ENCODE results near the gene LRRK1.

Gene LRRK1

DNA sequence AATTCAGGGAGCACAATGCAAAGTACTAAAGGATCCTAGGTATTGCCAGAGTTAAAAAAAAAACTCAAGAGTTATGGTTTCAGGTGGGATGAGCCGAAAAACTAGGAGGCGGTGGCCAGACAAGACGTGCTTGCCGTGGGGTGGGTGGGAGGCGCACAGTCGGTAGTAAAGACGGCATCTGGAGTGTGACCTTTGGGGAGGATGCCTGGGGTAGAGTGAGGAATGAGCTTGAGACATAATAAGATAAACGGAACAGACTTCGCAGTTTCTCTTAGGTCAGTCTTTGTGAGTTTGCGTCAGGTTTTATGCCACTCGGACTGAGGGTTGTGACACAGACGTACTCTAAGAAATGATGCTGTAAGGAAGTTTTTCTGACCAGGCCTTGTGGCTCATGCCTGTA lies 139.6 kb downstream of the LRRK1 start:
- no peak for DNase-seq (ENCODE audit: low spot score)

DNA sequence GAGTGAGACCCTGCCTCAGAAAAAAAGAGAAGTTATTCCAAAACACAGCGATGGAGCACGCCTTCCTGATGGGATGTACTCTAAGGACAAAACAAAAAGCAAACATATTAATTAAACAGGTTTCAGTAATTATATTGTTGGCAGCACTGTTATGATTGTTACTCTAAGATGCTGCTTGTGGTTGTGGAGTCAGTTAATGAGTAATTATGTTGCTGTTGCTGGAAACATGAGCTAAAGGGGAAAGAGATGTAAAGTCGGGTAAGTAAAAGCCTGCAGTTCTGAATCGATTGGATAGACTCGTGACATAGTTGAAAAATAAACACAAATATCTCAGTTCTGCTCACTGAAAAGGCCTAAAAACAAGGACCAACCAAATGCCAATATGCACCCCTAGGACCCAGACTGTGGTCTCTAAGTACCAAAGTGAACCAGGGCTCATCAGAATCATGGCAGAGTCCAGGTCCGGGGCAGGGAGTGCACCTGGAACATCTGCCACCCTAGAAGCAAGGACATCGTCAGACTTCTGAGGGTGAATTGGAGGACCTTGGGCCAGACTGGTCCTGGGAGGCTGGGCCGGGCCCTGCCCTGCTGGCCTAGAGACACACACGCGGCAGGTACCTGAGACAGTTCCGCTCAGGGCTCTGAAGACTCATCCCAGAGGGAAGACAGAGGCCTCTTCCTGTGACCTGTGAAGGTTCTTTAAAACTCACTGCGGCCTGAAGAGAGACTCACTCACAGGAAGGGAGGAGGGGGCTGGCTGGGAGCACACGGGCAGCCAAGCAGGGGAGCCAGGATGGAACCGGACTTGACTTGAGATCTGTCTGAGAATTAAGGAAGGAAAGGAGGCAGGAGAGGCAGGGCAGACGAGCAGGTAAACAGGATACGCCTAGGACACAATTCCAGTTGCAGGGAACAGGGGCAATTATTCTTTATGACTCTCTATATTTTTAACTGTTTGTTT lies 140.5 kb downstream of the LRRK1 start:
- no peak for DNase-seq (ENCODE audit: low spot score)

DNA sequence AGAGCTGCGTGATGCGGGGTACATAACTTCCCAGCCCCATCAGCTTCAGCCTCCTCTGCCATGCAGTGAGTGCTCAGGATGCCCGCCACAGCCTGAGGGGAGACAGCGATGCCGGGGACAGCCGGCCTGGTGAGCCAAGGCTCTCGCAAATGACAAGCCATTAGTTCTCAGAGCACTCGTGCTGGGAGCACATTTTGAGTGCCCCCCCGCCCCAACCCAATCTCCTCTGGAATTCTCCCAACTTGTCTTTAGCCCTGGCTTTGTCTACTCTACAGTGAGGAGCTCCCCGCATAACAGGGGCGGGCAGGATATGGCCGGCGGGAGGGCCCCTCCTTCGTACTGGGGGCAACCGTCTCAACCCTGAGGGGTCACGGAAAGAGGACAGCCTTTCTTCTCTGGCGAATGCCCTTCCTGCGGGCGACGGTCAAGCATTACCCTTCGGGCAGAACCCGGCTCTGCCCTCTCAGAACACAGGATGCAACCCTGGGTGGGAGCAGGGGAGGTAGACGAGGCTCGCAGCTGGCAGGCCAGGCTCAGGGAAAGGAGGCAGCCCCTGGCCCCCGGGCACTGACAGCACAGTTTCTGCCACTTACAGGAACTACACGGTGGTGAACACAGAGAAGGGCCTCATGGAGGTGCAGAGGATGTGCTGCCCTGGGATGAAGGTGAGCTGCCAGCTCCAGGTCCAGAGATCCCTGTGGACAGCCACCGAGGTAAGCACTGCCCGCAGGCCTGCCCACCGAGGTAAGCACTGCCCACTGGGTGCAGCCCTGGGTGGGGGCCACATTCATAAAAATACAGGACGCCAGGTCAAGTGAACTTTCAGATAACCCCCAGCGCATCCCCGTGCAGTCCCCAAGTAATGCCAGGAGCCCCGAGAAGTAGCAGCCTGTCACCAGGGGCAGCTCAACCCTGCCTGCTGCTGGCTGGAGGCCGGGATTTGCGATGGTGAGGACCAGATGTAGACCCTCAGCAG lies 141.7 kb downstream of the LRRK1 start:
- no peak for DNase-seq (ENCODE audit: low spot score)

DNA sequence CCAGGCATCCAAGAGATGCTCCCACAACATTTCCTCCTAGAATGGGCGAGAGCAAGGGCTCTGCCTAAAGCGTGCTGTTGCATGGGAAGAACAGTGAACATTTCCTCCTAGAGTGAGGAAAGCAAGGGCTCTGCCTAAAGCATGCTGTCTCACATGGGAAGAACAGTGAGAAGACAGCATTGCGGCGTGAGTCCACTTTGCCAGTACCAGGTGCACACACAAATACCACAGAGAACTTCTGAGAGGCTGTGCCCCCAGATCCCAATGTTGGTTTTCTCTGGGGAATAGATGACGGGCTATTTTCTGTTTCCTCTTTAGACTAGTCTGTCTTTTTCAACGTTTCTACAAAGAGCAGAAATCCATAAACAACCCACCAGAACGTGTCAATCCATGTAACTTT lies 142.9 kb downstream of the LRRK1 start:
- no peak for DNase-seq (ENCODE audit: low spot score)

DNA sequence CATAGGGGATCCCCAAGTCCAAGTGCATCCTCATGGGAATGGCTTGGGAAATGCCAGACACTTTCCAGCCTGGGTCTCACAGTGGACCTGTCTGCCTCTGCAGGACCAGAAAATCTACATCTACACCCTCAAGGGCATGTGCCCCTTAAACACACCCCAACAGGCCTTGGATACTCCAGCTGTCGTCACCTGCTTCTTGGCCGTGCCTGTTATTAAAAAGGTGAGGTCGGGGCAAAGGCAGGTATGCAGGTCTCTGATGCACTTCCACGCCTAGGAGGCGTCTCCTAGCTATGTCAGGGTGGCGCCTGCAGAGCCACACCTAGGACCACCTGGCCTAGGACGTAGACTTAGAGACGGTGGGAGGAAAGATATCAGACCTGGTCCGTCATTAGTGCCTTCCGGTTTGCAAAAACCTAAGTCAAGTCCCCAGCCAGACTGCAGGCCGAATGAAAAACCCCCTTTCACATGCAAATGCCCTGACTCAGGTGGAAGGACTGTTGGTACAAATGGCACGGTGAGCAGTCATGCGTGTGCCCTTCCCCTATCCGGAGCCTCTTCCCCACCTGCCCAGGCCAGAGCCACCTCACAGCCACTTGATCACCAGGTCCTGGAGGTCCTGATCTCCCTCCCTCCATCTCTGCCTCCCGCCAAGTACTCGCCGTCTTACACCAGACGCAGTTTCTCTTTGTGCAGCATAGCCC lies 143.5 kb downstream of the LRRK1 start:
- DNase-seq (ENCODE audit: low spot score), result no peak

DNA sequence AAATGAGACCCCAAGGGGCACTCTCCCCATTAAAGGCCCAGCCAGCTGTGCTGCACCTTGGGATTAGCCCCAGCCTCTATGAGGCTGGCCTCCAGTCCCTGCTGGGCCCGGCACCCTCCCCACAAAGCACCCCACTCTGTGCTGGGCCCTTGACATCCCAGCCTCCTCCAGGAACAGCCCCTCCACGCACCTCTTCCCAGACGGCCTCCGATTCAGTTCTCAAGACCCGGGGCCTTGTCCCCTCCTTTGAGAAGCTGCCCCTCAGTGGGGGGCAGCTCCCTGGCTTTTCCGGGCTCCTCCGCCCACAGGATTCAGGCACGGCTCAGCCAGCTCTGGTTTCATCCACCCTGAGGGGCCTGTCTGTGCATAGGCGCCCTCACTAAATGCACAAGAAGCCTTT lies 144.1 kb downstream of the LRRK1 start:
- DNase-seq (ENCODE audit: low spot score), result no peak

DNA sequence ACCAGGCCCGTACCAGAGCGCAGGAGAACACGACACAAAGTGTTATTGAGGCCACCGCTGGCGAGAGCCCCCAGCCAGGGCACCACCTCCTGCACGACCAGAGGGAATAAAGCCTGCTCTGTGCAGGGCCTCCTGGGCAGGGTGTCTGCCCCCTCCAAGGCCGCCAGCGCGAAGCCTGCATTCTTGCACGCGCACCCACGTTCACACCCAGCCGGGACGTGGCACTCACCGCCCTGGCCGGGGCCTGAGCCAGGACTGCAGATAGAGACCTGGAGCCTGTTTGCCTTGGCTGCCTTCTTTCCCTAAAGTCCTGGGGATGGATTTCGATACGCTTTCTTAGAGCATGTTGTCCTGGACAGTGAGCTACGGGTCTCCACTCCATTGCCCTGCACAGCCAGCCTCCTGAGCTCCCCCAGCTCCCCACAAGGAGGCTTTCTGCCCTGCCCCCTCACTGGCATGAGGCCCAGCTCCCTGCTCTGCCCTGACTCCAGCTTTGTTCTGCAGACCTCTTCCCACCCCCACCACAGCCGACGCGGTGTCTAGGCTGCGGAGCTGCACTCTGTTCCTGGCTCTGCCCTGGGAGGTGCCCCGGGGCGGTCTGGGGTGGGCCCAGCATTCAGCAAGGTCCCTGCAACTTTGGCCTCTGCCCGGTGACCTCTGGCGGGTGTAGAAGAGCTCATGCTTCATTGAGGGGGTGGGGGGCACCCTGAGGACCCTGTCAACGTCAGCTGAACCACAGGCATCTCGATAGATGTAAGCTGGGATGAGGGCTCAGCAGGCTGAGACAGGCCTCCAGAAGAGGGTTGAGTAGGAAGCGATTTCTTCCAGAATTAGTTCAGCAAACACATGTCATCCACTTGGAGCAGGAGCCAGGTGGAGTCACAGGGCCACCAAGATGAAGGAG lies 145.0 kb downstream of the LRRK1 start:
- DNase-seq (ENCODE audit: low spot score), result no peak

DNA sequence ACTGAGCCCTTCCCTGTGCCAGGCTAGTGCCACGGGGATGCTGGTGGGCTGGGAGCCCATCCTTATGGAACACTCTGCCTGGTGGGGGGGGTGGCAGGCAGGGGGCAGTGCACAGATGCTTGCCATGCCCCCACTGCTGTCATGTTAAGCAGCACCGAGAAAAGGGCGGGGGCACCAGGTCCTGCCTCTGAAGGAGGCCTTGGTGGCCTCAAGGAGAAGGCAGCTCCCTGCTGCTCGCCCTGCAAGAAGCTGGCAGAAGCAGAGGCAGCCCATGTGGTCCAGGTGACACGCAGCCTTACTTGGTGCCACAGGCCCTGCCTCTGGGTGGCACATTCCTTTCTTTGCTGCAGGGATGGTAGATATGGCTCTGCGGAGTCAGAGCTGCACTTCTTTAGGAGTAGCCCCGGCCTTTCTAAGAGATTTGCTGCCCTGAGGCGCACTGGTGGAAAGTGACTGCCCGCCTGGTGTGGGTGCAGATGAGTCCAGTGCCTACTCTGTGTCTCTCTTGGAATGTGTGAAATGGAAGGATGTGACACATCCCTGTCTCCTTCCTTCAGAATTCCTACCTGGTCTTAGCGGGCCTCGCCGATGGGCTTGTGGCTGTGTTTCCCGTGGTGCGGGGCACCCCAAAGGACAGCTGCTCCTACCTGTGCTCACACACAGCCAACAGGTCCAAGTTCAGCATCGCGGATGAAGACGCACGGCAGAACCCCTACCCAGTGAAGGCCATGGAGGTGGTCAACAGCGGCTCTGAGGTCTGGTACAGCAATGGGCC lies 145.8 kb downstream of the LRRK1 start:
- no peak for DNase-seq (ENCODE audit: low spot score)

DNA sequence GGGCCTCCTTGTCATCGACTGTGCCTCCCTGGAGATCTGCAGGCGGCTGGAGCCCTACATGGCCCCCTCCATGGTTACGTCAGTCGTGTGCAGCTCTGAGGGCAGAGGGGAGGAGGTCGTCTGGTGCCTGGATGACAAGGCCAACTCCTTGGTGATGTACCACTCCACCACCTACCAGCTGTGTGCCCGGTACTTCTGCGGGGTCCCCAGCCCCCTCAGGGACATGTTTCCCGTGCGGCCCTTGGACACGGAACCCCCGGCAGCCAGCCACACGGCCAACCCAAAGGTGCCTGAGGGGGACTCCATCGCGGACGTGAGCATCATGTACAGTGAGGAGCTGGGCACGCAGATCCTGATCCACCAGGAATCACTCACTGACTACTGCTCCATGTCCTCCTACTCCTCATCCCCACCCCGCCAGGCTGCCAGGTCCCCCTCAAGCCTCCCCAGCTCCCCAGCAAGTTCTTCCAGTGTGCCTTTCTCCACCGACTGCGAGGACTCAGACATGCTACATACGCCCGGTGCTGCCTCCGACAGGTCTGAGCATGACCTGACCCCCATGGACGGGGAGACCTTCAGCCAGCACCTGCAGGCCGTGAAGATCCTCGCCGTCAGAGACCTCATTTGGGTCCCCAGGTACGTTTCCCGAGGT lies 146.5 kb downstream of the LRRK1 start:
- DNase-seq (ENCODE audit: low spot score), result no peak

DNA sequence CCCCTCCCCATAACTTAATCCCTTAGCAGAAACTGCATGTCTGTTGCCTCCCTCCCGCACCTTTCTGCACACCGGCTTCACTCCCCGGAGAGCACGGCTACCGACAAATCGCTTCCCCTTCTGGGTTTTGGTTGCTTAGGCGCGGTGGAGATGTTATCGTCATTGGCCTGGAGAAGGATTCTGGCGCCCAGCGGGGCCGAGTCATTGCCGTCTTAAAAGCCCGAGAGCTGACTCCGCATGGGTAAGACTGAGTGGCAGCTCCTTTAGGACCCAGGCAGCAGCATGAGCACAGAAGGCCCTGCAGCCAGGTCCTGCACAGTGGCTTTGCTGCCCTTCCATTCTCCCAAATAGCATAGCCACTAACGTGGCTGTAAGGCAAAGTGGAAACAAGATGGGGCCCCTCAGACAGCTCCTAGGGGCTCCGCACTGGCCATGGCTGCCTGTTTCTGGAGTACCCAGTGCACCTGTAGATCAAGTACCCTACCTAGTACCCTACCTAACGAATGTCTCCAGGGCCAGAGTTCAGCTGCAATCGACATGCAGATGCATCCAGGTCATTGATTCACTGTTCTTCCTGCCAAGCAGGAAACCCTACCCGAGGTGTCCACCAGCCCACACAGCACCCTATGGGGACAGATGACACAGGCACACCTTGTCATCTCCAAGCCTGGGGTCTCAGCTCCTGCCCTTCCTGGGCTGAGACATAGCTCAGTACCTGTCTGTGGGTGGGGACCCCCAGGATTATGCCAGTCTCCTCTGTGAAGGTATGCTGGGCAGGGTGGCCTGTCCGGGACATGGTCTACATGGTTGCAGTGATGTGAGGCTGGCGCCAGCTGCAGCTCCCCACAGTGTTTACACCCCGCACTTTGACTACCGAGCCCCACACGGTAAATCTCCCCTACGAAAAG lies 147.6 kb downstream of the LRRK1 start:
- no peak for DNase-seq (ENCODE audit: low spot score)

DNA sequence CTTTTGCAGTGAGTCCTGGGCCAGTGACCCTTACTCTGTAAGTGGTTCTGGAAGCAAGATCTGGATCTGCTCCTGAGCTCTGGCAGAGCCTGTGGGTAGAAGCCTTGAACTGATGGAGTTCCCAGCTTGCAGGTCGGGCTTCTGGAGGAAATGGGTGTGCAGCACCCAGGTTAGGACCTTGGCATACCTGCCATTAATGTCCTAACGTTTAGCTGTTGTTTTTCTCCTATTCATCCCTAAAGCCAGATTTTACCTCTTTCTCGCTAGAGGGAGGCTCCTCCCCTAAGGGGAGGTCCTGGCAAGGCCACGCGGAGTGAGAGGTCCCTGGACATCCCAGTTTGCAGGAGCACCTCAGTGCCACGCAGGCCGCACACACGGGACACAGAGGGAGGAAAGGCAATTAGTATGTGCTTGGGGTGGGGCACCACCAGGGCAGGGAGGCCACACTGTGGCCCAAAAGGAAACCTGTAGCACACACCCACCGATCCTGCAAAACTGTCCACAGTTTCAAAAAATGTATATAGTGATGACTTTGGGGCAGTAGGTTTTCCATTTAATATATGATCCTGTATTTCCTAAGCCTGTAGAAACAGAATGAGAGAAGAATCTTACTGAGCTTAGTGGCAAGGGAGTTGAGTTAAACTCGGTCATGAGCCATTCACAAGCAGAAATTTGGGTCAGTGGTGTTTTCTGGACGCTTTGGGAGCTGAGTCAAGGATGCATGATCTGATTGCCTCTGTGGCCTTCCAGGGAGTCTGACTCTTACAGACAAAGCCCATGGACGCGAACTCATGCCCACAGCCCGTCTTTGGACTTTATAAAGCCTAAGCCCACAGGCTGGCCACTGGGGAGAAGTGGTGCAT lies 148.7 kb downstream of the LRRK1 start:
- DNase-seq (ENCODE audit: low spot score), result no peak

DNA sequence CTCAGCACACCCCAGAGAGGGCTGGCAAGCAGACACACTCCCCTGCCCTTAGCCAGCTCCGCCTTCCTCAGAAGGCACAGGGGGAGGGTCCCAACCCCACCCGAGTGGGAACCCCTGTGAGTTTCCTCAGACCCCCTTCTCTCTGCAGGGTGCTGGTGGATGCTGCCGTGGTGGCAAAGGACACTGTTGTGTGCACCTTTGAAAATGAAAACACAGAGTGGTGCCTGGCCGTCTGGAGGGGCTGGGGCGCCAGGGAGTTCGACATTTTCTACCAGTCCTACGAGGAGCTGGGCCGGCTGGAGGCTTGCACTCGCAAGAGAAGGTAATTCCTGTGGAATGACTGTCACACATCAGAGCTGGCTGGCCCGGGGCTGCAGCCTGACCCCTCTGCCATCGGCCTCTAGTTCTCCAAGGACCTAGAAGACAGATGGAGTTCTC lies 149.4 kb downstream of the LRRK1 start:
- no peak for DNase-seq (ENCODE audit: low spot score)

DNA sequence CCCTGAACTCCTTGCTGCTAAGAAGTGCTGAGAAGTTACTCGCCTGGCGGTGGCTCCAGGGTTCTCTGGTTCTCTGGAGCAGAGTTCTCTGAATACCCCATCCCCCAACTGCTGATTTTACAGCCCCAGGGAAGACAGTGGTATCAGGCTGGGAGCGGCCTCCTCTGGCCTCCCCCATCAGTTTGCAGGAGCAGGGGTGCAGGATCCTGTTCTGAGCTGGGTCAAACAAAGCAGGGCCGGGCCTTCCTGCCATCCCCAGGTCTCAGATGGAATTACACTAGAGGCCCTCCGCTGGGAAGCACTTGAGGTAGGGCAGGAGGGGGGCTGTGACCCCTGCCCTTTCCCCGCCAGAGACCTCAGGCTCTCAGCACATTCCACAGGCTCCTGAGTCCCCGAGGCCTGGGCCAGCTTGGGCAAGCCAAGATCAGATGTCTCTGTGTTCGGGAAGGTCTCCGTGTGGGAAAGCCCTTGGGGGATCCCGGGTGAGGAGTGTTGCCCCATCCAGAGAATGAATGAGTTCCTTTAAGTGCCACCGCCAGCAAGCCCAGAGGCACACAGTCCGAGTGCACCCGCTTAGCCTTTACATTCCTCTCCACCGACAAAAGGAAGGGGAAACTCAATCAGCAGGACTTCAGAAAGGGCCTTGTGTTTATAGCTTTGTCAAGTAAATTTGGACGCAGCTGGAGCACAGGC lies 149.9 kb downstream of the LRRK1 start:
- peak; percentile 13 for DNase-seq (ENCODE audit: low spot score)

DNA sequence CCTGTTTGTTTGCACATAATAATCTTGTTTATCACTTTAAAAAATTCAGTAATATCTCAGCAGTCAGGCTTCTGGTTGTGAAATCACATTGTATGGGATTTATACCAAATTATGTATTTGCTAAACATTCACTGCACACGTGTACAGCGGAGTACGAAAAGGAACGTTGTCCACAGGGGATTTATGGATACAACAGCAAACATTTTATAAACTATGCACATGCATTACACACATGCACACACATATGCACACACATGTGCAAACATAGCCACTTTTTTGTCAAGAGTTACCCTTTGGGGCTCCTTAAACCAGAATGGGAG lies 150.5 kb downstream of the LRRK1 start:
- DNase-seq (ENCODE audit: low spot score), result no peak

DNA sequence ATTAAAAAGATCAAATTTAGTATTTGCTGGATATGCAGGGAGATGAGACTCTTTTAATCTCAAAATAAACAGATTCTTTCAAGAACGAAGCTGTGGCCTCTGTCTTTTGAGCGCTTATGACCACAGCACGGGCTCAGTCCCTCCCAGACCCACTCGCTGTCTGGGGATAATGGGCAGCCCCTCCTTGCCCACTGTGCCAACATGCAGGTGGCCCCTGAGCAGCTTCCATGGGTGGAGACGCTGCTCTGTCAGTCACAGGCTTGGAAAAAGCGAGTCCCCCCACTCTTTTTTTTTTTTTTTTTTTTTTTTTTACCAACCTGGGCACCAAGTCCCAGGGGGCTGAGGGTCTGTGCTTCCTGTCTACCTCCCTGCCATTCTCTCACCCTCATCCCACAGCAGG lies 150.9 kb downstream of the LRRK1 start:
- DNase-seq (ENCODE audit: low spot score), result no peak

DNA sequence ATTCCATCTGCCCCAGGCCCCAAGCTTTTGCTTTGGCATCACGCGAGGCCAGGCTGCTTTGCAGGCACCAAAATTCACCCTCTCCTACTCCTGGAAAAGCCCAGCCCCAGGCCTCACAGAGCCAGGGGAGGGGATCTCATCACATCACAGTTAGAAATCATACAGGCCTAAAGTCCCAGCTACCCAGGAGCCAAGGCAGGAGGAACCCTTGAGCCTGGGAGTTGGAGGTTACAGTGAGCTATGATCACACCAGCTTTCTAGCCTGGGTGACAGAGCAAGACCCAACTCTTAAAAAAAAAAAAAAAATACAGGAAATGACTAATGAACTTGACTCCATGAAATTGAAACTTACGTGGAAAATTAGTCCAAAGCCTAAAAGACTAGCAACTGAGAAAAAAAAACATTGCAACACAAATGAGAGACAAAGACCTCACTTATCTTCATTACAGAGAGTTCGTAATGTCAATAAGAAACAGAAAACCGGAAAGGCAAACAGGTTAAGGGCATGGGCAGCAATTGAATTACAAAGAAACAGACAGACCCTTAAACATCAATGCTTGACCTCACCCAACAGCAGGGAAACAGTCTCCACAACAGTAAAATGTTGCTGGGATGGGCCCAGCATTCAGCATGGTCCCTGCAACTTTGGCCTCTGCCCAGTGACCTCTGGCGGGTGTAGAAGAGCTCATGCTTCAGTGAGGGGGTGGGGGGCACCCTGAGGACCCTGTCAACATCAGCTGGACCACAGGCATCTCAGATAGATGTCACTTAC lies 151.5 kb downstream of the LRRK1 start:
- DNase-seq (ENCODE audit: low spot score), result no peak
